SK-N-SH (cell line): ENCODE measurements around the gene ABCA8. TPM values are rescaled to one million over a fixed set of nuclear protein-coding genes. Genes with fewer than 3 reads are reported as not detected.

Experiments
- CTCF ChIA-PET: fragments of 300-600, 350-600 bp; formaldehyde crosslinking; extraction: SDS; loops from one replicate; lab custom pipeline; 2021; lab: Yijun Ruan, JAX
- POLR2A ChIA-PET: fragments of 350-600 bp; sonication (Branson Sonifier 250); formaldehyde crosslinking; extraction: SDS; loops from one replicate; lab custom pipeline; 2020; ENCODE audit warnings: antibody characterized with exemption, inconsistent platforms; lab: Yijun Ruan, JAX
- DNase-seq: peaks from one replicate; pipeline ENCODE4 v3.0.0; 2012
- H2AFZ ChIP-seq: fragments of 200-600 bp; sonication (generic); 2 replicates; pipeline ENCODE4 v1.8.1; 2016; ENCODE audit warnings: antibody characterized with exemption, mild to moderate bottlenecking, low read depth
- H3F3A ChIP-seq: fragments of 200-600 bp; sonication (generic); replicated peaks from 2 replicates; pipeline ENCODE3; 2016; ENCODE audit warnings: antibody characterized with exemption, mild to moderate bottlenecking; ENCODE audit not compliant: insufficient read depth
- H3K27ac ChIP-seq, 2 experiments: fragments of 200-500 bp in 1 of 2; fragments of 200-600 bp in 1 of 2; sonication (Bioruptor generic) in 1 of 2; sonication (generic), shearing (Covaris generic) in 1 of 2; 2 replicates each; pipeline versions ENCODE4 v1.5.1 to v1.6.1; 2014 to 2016; ENCODE audit warnings: low read depth in 2 of 2, inconsistent platforms in 1 of 2, low read length in 1 of 2, mild to moderate bottlenecking in 1 of 2, mixed read lengths in 1 of 2
- H3K27me3 ChIP-seq: fragments of 200-600 bp; sonication (generic), shearing (Covaris generic); 2 replicates; pipeline ENCODE4 v1.6.1; 2016; ENCODE audit warnings: mixed run types; ENCODE audit not compliant: insufficient read depth
- H3K36me3 ChIP-seq, 2 experiments: fragments of 200-500 bp in 1 of 2; fragments of 200-600 bp in 1 of 2; sonication (Bioruptor generic) in 1 of 2; sonication (generic) in 1 of 2; replicated peaks in 1 of 2; 2 replicates each; pipeline versions ENCODE3 to v1.5.1; 2014 to 2016; ENCODE audit warnings: low read length in 1 of 2, mild to moderate bottlenecking in 1 of 2; ENCODE audit not compliant: insufficient read depth in 2 of 2, control insufficient read depth in 1 of 2
- H3K4me1 ChIP-seq, 2 experiments: fragments of 200-500 bp in 1 of 2; fragments of 200-600 bp in 1 of 2; sonication (Bioruptor generic) in 1 of 2; sonication (generic), shearing (Covaris generic) in 1 of 2; 2 replicates each; pipeline versions ENCODE4 v1.5.1 to v1.6.1; 2014 to 2016; ENCODE audit warnings: low read depth in 1 of 2, low read length in 1 of 2, mixed run types in 1 of 2; ENCODE audit not compliant: insufficient read depth in 2 of 2, control insufficient read depth in 1 of 2
- H3K4me2 ChIP-seq: fragments of 200-600 bp; sonication (generic), shearing (Covaris generic); 2 replicates; pipeline ENCODE4 v1.6.1; 2017; ENCODE audit warnings: mixed run types
- H3K4me3 ChIP-seq, 2 experiments: fragments of 200-500 bp in 1 of 2; fragments of 200-600 bp in 1 of 2; sonication (Bioruptor generic) in 1 of 2; sonication (generic), shearing (Covaris generic) in 1 of 2; 2 replicates each; pipeline versions ENCODE4 v1.5.1 to v1.8.1; 2014 to 2016; ENCODE audit warnings: low read depth in 2 of 2, inconsistent platforms in 1 of 2, low read length in 1 of 2, mild to moderate bottlenecking in 1 of 2, mixed read lengths in 1 of 2, moderate library complexity in 1 of 2
- H3K79me2 ChIP-seq: fragments of 200-600 bp; sonication (generic); 2 replicates; pipeline ENCODE4 v1.8.1; 2017; ENCODE audit warnings: mild to moderate bottlenecking; ENCODE audit not compliant: insufficient read depth
- H3K9ac ChIP-seq: fragments of 200-600 bp; sonication (generic); 2 replicates; pipeline ENCODE4 v1.6.1; 2017; ENCODE audit warnings: mixed run types
- H3K9me2 ChIP-seq: fragments of 200-600 bp; sonication (generic); 2 replicates; pipeline ENCODE4 v1.6.1; 2017; ENCODE audit warnings: mixed run types
- H3K9me3 ChIP-seq: fragments of 200-600 bp; sonication (generic); 2 replicates; pipeline ENCODE4 v1.6.1; 2017; ENCODE audit warnings: mixed run types, mild to moderate bottlenecking, moderate library complexity
- H4K20me1 ChIP-seq: fragments of 200-600 bp; sonication (generic); 2 replicates; pipeline ENCODE4 v1.6.1; 2017; ENCODE audit warnings: mild to moderate bottlenecking, mixed run types; ENCODE audit not compliant: insufficient read depth
- CHD2 ChIP-seq: fragments of 150-350 bp; IDR thresholded peaks from 2 replicates; pipeline ENCODE4 v1.6.1; 2018; ENCODE audit warnings: low read length; ENCODE audit not compliant: partially characterized antibody
- ELF1 ChIP-seq: IDR thresholded peaks from 2 replicates; pipeline ENCODE4 v1.4.0; 2012
- EZH2phosphoT487 ChIP-seq: fragments of 200-600 bp; sonication (generic); IDR thresholded peaks from 2 replicates; pipeline ENCODE4 v1.6.1; 2017; ENCODE audit warnings: low read depth, mixed run types, mild to moderate bottlenecking, antibody characterized with exemption, moderate library complexity, borderline replicate concordance
- FOSL2 ChIP-seq: IDR thresholded peaks from 2 replicates; pipeline ENCODE4 v1.4.0; 2012; ENCODE audit warnings: low read depth, mild to moderate bottlenecking, moderate library complexity, borderline replicate concordance
- FOXJ3 ChIP-seq: sonication (generic); formaldehyde crosslinking; IDR thresholded peaks from 2 replicates; pipeline ENCODE4 v1.5.1; 2020; ENCODE audit warnings: mild to moderate bottlenecking, missing genetic modification reagents
- FOXM1 ChIP-seq: IDR thresholded peaks from 2 replicates; pipeline ENCODE4 v1.4.0; 2012; ENCODE audit warnings: low read depth, mild to moderate bottlenecking
- GABPA ChIP-seq: IDR thresholded peaks from 2 replicates; pipeline ENCODE4 v1.4.0; 2012; ENCODE audit warnings: low read depth, mild to moderate bottlenecking
- IRF3 ChIP-seq: fragments of 150-350 bp; IDR thresholded peaks from 2 replicates; pipeline ENCODE4 v1.6.1; 2016; ENCODE audit warnings: mild to moderate bottlenecking, low read depth, low read length
- JUND ChIP-seq: IDR thresholded peaks from 2 replicates; pipeline ENCODE4 v1.4.0; 2012
- NRF1 ChIP-seq: IDR thresholded peaks from 2 replicates; pipeline ENCODE4 v1.6.1; 2012; ENCODE audit warnings: low read depth, mild to moderate bottlenecking, low read length
- PBX3 ChIP-seq: IDR thresholded peaks from 2 replicates; pipeline ENCODE4; 2012
- POLR2AphosphoS5 ChIP-seq: IDR thresholded peaks from 2 replicates; pipeline ENCODE4 v1.6.1; 2012; ENCODE audit warnings: low read depth, low read length
- RAD21 ChIP-seq: IDR thresholded peaks from 2 replicates; pipeline ENCODE4 v1.6.1; 2012; ENCODE audit warnings: mild to moderate bottlenecking, low read length
- RFX5 ChIP-seq: IDR thresholded peaks from 2 replicates; pipeline ENCODE4 v1.6.1; 2012; ENCODE audit warnings: mild to moderate bottlenecking, improper control_type of control experiment, low read length
- RXRA ChIP-seq: IDR thresholded peaks from 2 replicates; pipeline ENCODE4 v1.4.0; 2012; ENCODE audit warnings: low read depth, mild to moderate bottlenecking, borderline replicate concordance
- SIN3A ChIP-seq: IDR thresholded peaks from 2 replicates; pipeline ENCODE4 v1.6.1; 2012; ENCODE audit warnings: low read depth, mild to moderate bottlenecking, low read length, moderate library complexity, borderline replicate concordance
- SMC3 ChIP-seq: IDR thresholded peaks from 2 replicates; pipeline ENCODE4 v1.6.1; 2012; ENCODE audit warnings: low read depth, low read length, improper control_type of control experiment
- TAF1 ChIP-seq: IDR thresholded peaks from 2 replicates; pipeline ENCODE4 v1.6.1; 2012; ENCODE audit warnings: low read depth, mild to moderate bottlenecking, low read length, moderate library complexity, borderline replicate concordance
- TEAD4 ChIP-seq: IDR thresholded peaks from 2 replicates; pipeline ENCODE4 v1.4.0; 2012; ENCODE audit warnings: mild to moderate bottlenecking, borderline replicate concordance; ENCODE audit not compliant: insufficient read depth
- USF2 ChIP-seq: fragments of 150-350 bp; IDR thresholded peaks from 2 replicates; pipeline ENCODE4 v1.6.1; 2017; ENCODE audit warnings: antibody characterized with exemption, low read length, low read depth, borderline replicate concordance
- YY1 ChIP-seq: IDR thresholded peaks from 2 replicates; pipeline ENCODE4 v1.4.0; 2012; ENCODE audit warnings: low read depth, mild to moderate bottlenecking
- ZBTB33 ChIP-seq: IDR thresholded peaks from 2 replicates; pipeline ENCODE4 v1.4.0; 2012; ENCODE audit warnings: low read depth, borderline replicate concordance
- WGBS: methylation state at CpG from one replicate; pipeline ENCODE4 v1.1.6; 2017; ENCODE audit warnings: low lambda C conversion rate; 5-methylcytosine and 5-hydroxymethylcytosine counted together
- polyA plus RNA-seq, 3 experiments: library from polyadenylated mRNA; depleted of rRNA; stranded (reverse); fragments of >200 nt; gene quantifications; 2 replicates each; pipeline ENCODE4 v1.2.3, GENCODE V29; 2012
- TF ChIP-seq, protein P1 (sequence below): fragments of 200-600 bp; sonication (generic); IDR thresholded peaks from 2 replicates; pipeline ENCODE4 v1.6.1; 2017; ENCODE audit warnings: antibody characterized with exemption, mild to moderate bottlenecking, moderate library complexity

Gene ABCA8
- polyA plus RNA-seq, 1 of the 3 experiments (the other 2 are of a cell fraction): 2.3 TPM

GRCh38 chr17:68906638-68907037, 48.6 kb downstream of the ABCA8 start:
- 13% methylated on average over 3 of the region's 3 CpGs for WGBS

More at GRCh38 chr17:68906638-68907037, 48.6 kb downstream of the ABCA8 start:
- ChIA-PET CTCF (interaction anchor here (0.6 to 1.5 kb wide), 11 partner anchors 9 to 197 kb away, joined by 3 to 8 read pairs (median 3); no protein-coding TSS in a partner anchor), POLR2A (no interaction called here)
- TF ChIP-seq FOXJ3 (CRISPR knock-in tag): no peak
- no peak for TF ChIP-seq YY1
- TF ChIP-seq RFX5: no peak
- no peak for TF ChIP-seq TAF1
- TF ChIP-seq IRF3: no peak
- no peak for TF ChIP-seq CHD2
- no peak for TF ChIP-seq GABPA
- TF ChIP-seq USF2: no peak
- no peak for TF ChIP-seq TEAD4
- no peak for TF ChIP-seq SIN3A
- TF ChIP-seq SMC3: peak; percentile 30
- no peak for TF ChIP-seq NRF1
- no peak for TF ChIP-seq FOSL2
- TF ChIP-seq FOXM1: no peak
- no peak for TF ChIP-seq JUND
- no peak for TF ChIP-seq RXRA
- TF ChIP-seq EZH2phosphoT487: no peak
- TF ChIP-seq, protein P1, sequence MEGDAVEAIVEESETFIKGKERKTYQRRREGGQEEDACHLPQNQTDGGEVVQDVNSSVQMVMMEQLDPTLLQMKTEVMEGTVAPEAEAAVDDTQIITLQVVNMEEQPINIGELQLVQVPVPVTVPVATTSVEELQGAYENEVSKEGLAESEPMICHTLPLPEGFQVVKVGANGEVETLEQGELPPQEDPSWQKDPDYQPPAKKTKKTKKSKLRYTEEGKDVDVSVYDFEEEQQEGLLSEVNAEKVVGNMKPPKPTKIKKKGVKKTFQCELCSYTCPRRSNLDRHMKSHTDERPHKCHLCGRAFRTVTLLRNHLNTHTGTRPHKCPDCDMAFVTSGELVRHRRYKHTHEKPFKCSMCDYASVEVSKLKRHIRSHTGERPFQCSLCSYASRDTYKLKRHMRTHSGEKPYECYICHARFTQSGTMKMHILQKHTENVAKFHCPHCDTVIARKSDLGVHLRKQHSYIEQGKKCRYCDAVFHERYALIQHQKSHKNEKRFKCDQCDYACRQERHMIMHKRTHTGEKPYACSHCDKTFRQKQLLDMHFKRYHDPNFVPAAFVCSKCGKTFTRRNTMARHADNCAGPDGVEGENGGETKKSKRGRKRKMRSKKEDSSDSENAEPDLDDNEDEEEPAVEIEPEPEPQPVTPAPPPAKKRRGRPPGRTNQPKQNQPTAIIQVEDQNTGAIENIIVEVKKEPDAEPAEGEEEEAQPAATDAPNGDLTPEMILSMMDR: peak; percentile 83
- no peak for TF ChIP-seq POLR2AphosphoS5
- no peak for TF ChIP-seq ZBTB33
- peak; percentile 65 for TF ChIP-seq RAD21
- no peak for TF ChIP-seq PBX3
- TF ChIP-seq ELF1: no peak
- Histone ChIP-seq H3K9me3 (no peaks in the 10 kb centered on the region), H3K4me1 (peaks cover 5 to 12% of the 10 kb centered on the region in 2 experiments; a peak in 3 of 4 replicates), H4K20me1 (no peaks in the 10 kb centered on the region), H3K9me2 (no peaks in the 10 kb centered on the region), H3K27me3 (no peaks in the 10 kb centered on the region), H3K4me3 (no peak overlapping the region), H2AFZ (no peak overlapping the region), H3K36me3 (no peaks in the 10 kb centered on the region), H3K4me2 (no peak overlapping the region), H3K9ac (no peak overlapping the region), H3K27ac (no peak overlapping the region), H3F3A (peaks cover 21% of the 10 kb centered on the region), H3K79me2 (no peaks in the 10 kb centered on the region)
- peak; percentile 24 for DNase-seq
